Central memory CD8-positive, alpha-beta T cell (primary cell): ENCODE results near the gene VAMP7.

Source experiments
- ATAC-seq: fragments of 150-1000 bp; cut with Tn5 transposase; replicated peaks from 2 replicates; pipeline ENCODE4 v1.10.0; 2022; ENCODE audit warnings: mild to moderate bottlenecking, moderate FRiP score, moderate number of reproducible peaks; ENCODE audit not compliant: poor library complexity, severe bottlenecking; ENCODE audit errors: extremely low read depth
- DNase-seq, 2 donors: peaks; one replicate each; pipeline ENCODE4 v3.0.0; 2021; ENCODE audit warnings: low spot score in 2 of 2
- H3K27ac Mint-ChIP-seq: one replicate; pipeline ENCODE4 v1.8.0; 2022; ENCODE audit warnings: low read depth, mild to moderate bottlenecking, moderate library complexity, mixed read lengths
- H3K27me3 Mint-ChIP-seq: one replicate; pipeline ENCODE4 v1.8.0; 2022; ENCODE audit warnings: mixed read lengths
- H3K36me3 Mint-ChIP-seq: one replicate; pipeline ENCODE4 v1.8.0; 2022; ENCODE audit warnings: mild to moderate bottlenecking, moderate library complexity, mixed read lengths; ENCODE audit not compliant: insufficient read depth
- H3K4me1 Mint-ChIP-seq: one replicate; pipeline ENCODE4 v1.8.0; 2022; ENCODE audit warnings: mixed read lengths
- H3K4me3 Mint-ChIP-seq: one replicate; pipeline ENCODE4 v1.8.0; 2022; ENCODE audit warnings: mild to moderate bottlenecking, moderate library complexity, mixed read lengths
- H3K9me3 Mint-ChIP-seq: one replicate; pipeline ENCODE4 v1.8.0; 2022; ENCODE audit warnings: mixed read lengths

VAMP7 gene

GRCh38 chrX:155949098-155949497, 68.0 kb downstream of the VAMP7 start:
- no peaks in the 10 kb centered on the region for H3K9me3 Mint-ChIP-seq
- ATAC-seq: no peak
- no peak for DNase-seq
- H3K27ac Mint-ChIP-seq: no peak overlapping the region
- no peaks in the 10 kb centered on the region for H3K27me3 Mint-ChIP-seq
- H3K4me3 Mint-ChIP-seq: no peak overlapping the region
- no peaks in the 10 kb centered on the region for H3K4me1 Mint-ChIP-seq
- H3K36me3 Mint-ChIP-seq: peaks cover 2% of the 10 kb centered on the region

GRCh38 chrX:155951237-155951789, 70.2 kb downstream of the VAMP7 start:
- Mint-ChIP-seq H3K27me3 (no peaks in the 10 kb centered on the region), H3K36me3 (no peaks in the 10 kb centered on the region), H3K4me3 (no peak overlapping the region), H3K9me3 (no peaks in the 10 kb centered on the region), H3K4me1 (no peaks in the 10 kb centered on the region), H3K27ac (no peak overlapping the region)
- DNase-seq: no peak
- ATAC-seq: no peak

- no peaks in the 10 kb centered on the region for H3K9me3 Mint-ChIP-seq
- ATAC-seq (no peak), DNase-seq (no peak)
- no peaks in the 10 kb centered on the region for H3K4me1 Mint-ChIP-seq
- H3K27me3 Mint-ChIP-seq: no peaks in the 10 kb centered on the region
- H3K27ac Mint-ChIP-seq: no peak overlapping the region
- H3K4me3 Mint-ChIP-seq: no peak overlapping the region
- H3K36me3 Mint-ChIP-seq: no peaks in the 10 kb centered on the region
These were observed 71.9 kb downstream of the VAMP7 start for GRCh38 chrX:155953055-155953454.

GRCh38 chrX:155954793-155955192, 73.6 kb downstream of the VAMP7 start:
- ATAC-seq (no peak), DNase-seq (no peak)
- no peak overlapping the region for H3K27ac Mint-ChIP-seq
- H3K36me3 Mint-ChIP-seq: no peaks in the 10 kb centered on the region
- H3K4me3 Mint-ChIP-seq: no peak overlapping the region
- no peaks in the 10 kb centered on the region for H3K27me3 Mint-ChIP-seq
- H3K9me3 Mint-ChIP-seq: no peaks in the 10 kb centered on the region
- H3K4me1 Mint-ChIP-seq: no peaks in the 10 kb centered on the region

- H3K4me3 Mint-ChIP-seq: no peak overlapping the region
- H3K27me3 Mint-ChIP-seq: no peaks in the 10 kb centered on the region
- no peaks in the 10 kb centered on the region for H3K9me3 Mint-ChIP-seq
- no peak for DNase-seq
- no peak for ATAC-seq
- H3K27ac Mint-ChIP-seq: no peak overlapping the region
- H3K36me3 Mint-ChIP-seq: no peaks in the 10 kb centered on the region
- H3K4me1 Mint-ChIP-seq: no peaks in the 10 kb centered on the region
These were observed 75.0 kb downstream of the VAMP7 start for GRCh38 chrX:155956099-155956498.

- ATAC-seq (no peak), DNase-seq (no peak)
- no peaks in the 10 kb centered on the region for H3K36me3 Mint-ChIP-seq
- peaks cover 4% of the 10 kb centered on the region for H3K27me3 Mint-ChIP-seq
- no peaks in the 10 kb centered on the region for H3K4me1 Mint-ChIP-seq
- no peaks in the 10 kb centered on the region for H3K9me3 Mint-ChIP-seq
- H3K4me3 Mint-ChIP-seq: no peak overlapping the region
- H3K27ac Mint-ChIP-seq: no peak overlapping the region
These were observed 75.5 kb downstream of the VAMP7 start for GRCh38 chrX:155956649-155957048.

- H3K27ac Mint-ChIP-seq: no peak overlapping the region
- no peaks in the 10 kb centered on the region for H3K36me3 Mint-ChIP-seq
- DNase-seq: no peak
- H3K4me3 Mint-ChIP-seq: no peak overlapping the region
- ATAC-seq: no peak
- H3K4me1 Mint-ChIP-seq: no peaks in the 10 kb centered on the region
- peaks cover 16% of the 10 kb centered on the region for H3K27me3 Mint-ChIP-seq
- H3K9me3 Mint-ChIP-seq: no peaks in the 10 kb centered on the region
These were observed 76.7 kb downstream of the VAMP7 start for GRCh38 chrX:155957843-155958242.

GRCh38 chrX:155959018-155959587, 78.0 kb downstream of the VAMP7 start:
- no peaks in the 10 kb centered on the region for H3K9me3 Mint-ChIP-seq
- H3K4me3 Mint-ChIP-seq: no peak overlapping the region
- ATAC-seq (no peak), DNase-seq (no peak)
- no peak overlapping the region for H3K27ac Mint-ChIP-seq
- no peaks in the 10 kb centered on the region for H3K4me1 Mint-ChIP-seq
- no peaks in the 10 kb centered on the region for H3K36me3 Mint-ChIP-seq
- peaks cover 20% of the 10 kb centered on the region for H3K27me3 Mint-ChIP-seq

GRCh38 chrX:155962906-155963305, 81.8 kb downstream of the VAMP7 start:
- Mint-ChIP-seq H3K27ac (no peak overlapping the region), H3K27me3 (peaks cover 20% of the 10 kb centered on the region), H3K36me3 (no peaks in the 10 kb centered on the region), H3K9me3 (no peaks in the 10 kb centered on the region), H3K4me1 (peaks cover 5% of the 10 kb centered on the region), H3K4me3 (no peak overlapping the region)
- DNase-seq (no peak), ATAC-seq (no peak)

GRCh38 chrX:155966876-155967275, 85.7 kb downstream of the VAMP7 start:
- peaks cover 18% of the 10 kb centered on the region for H3K9me3 Mint-ChIP-seq
- peaks cover 14% of the 10 kb centered on the region for H3K4me1 Mint-ChIP-seq
- peak; percentile 60 for ATAC-seq
- H3K4me3 Mint-ChIP-seq: no peak overlapping the region
- H3K36me3 Mint-ChIP-seq: no peaks in the 10 kb centered on the region
- H3K27ac Mint-ChIP-seq: no peak overlapping the region
- no peak for DNase-seq
- peaks cover 52% of the 10 kb centered on the region for H3K27me3 Mint-ChIP-seq

GRCh38 chrX:155967653-155968325, 86.6 kb downstream of the VAMP7 start:
- Mint-ChIP-seq H3K4me3 (no peak overlapping the region), H3K27me3 (peaks cover 47% of the 10 kb centered on the region), H3K4me1 (peaks cover 14% of the 10 kb centered on the region), H3K27ac (no peak overlapping the region), H3K36me3 (no peaks in the 10 kb centered on the region), H3K9me3 (peaks cover 18% of the 10 kb centered on the region)
- DNase-seq (no peak), ATAC-seq (no peak)

GRCh38 chrX:155968326-155968661, 87.1 kb downstream of the VAMP7 start:
- Mint-ChIP-seq H3K27me3 (peaks cover 42% of the 10 kb centered on the region), H3K36me3 (no peaks in the 10 kb centered on the region), H3K9me3 (peaks cover 18% of the 10 kb centered on the region), H3K4me1 (peaks cover 14% of the 10 kb centered on the region), H3K4me3 (no peak overlapping the region), H3K27ac (no peak overlapping the region)
- DNase-seq (no peak), ATAC-seq (no peak)

- ATAC-seq: no peak
- no peak overlapping the region for H3K4me3 Mint-ChIP-seq
- H3K27me3 Mint-ChIP-seq: peaks cover 42% of the 10 kb centered on the region
- H3K27ac Mint-ChIP-seq: no peak overlapping the region
- H3K36me3 Mint-ChIP-seq: no peaks in the 10 kb centered on the region
- DNase-seq: no peak
- peaks cover 18% of the 10 kb centered on the region for H3K9me3 Mint-ChIP-seq
- H3K4me1 Mint-ChIP-seq: peaks cover 14% of the 10 kb centered on the region
These were observed 87.6 kb downstream of the VAMP7 start for GRCh38 chrX:155968791-155969190.
